ENCODE data around the gene CD99. TPM values are rescaled to one million over a fixed set of nuclear protein-coding genes. Genes with fewer than 3 reads are reported as not detected.
"Not testable (repeated sequence)": the region's sequence is repeated elsewhere in the genome, so short reads cannot be mapped to it uniquely, and the experiment has no call there.

Gene CD99
- total RNA-seq, 1 experiment from 2014 or later: 92.1 TPM

GRCh38 chrX:2774776-2775175, 83.7 kb downstream of the CD99 start:
- H3K4me3 Mint-ChIP-seq: no peak overlapping the region
- H2BK120ac ChIP-seq (ENCODE audit: low read depth, low read length, poor library complexity, severe bottlenecking): no peak overlapping the region
- no peak overlapping the region for H2BK20ac ChIP-seq (ENCODE audit: low read depth, low read length, poor library complexity, severe bottlenecking)

DNA sequence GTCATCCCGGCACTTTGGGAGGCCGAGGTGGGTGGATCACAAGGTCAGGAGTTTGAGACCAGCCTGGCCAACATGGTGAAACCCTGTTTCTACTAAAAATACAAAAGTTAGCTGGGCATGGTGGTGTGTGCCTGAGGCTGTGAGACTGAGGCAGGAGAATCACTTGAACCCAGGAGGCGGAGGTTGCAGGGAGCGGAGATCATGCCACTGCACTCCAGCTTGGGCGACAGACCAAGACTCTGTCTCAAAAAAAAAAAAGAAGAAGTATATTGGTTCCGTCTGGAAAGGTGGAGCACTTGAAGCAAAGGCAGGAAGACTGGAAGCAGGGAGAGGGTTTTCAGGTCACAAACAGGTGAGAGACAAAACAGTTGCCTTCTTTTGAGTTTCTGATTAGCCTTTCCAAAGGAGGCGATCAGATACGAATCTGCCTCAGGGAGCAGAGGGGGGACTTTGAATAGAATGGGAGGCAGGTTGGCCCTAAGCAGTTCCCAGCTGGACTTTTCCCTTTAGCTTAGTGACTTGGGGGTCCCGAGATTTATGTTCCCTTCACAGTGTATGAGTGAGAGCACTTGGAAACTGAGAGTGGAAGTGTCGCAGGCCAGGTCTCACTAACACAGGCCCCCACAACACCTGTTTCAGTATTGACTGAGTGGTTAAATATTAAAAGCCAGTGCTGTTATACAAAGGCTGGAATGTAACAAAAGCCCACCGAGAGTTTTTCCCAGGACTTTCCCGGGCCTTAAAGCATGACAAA, 89.6 kb downstream of the CD99 start:
- not testable (repeated sequence) for H3K36me3 Mint-ChIP-seq (ENCODE audit: insufficient read depth in 1 of 3, low read depth in 3 of 3); H2AFZ ChIP-seq (ENCODE audit: low read length)

More at GRCh38 chrX:2774776-2775175, 83.7 kb downstream of the CD99 start:
- no peak for TF ChIP-seq CTCF (conservative IDR thresholded peaks at IDR 0.05)
- H3K56ac ChIP-seq (ENCODE audit: insufficient read length, low read depth, low read length): no peak overlapping the region
- no peak overlapping the region for H3K9ac ChIP-seq (ENCODE audit: extremely low read depth, insufficient read length, low read length)
- no peak overlapping the region for H4K91ac ChIP-seq (ENCODE audit: insufficient read length, low read depth, low read length)
- no peak overlapping the region for H3K27ac ChIP-seq (ENCODE audit: insufficient read length, low read depth, low read length)
- H2BK12ac ChIP-seq (ENCODE audit: insufficient read length, low read depth, low read length): no peak overlapping the region
- no peak overlapping the region for H3K4me2 ChIP-seq (ENCODE audit: insufficient read depth, insufficient read length, low read length)
- no peaks in the 10 kb centered on the region for H3K4me1 ChIP-seq (ENCODE audit: insufficient read depth, low read length)
- H4K20me1 ChIP-seq (ENCODE audit: control insufficient read depth, insufficient read depth, insufficient read length): no peaks in the 10 kb centered on the region
- H2AK5ac ChIP-seq (ENCODE audit: insufficient read length, low read length): no peak overlapping the region
- no peaks in the 10 kb centered on the region for H3K23me2 ChIP-seq (ENCODE audit: insufficient read length, low read depth, low read length, poor library complexity, severe bottlenecking)
- no peak overlapping the region for H2AFZ ChIP-seq (ENCODE audit: low read length)
- Mint-ChIP-seq H3K4me1 (peaks cover 10 to 22% of the 10 kb centered on the region in 2 experiments), H3K27me3 (ENCODE audit: low read depth) (peaks cover 7% of the 10 kb centered on the region), H3K27ac (no peak overlapping the region), H3K9me3 (peaks cover 11 to 12% of the 10 kb centered on the region in 2 experiments), H3K36me3 (ENCODE audit: insufficient read depth in 1 of 3, low read depth in 3 of 3) (peaks cover 0 to 10% (median 6%) of the 10 kb centered on the region in 3 experiments; a peak in 5 of 7 replicates)
- H3K9me3 ChIP-seq (ENCODE audit: control insufficient read depth, low read depth, low read length): no peaks in the 10 kb centered on the region
- no peaks in the 10 kb centered on the region for H3K79me2 ChIP-seq (ENCODE audit: insufficient read depth, low read length)
- no peak overlapping the region for H4K5ac ChIP-seq (ENCODE audit: insufficient read length, low read depth, low read length)
- H3T11ph ChIP-seq (ENCODE audit: low read length): no peak overlapping the region
- H3K4ac ChIP-seq (ENCODE audit: low read depth, low read length): no peak overlapping the region
- H3K23ac ChIP-seq (ENCODE audit: insufficient read length, low read depth, low read length): no peak overlapping the region
- no CpG with 5 or more reads among the region's 3 CpGs for WGBS (ENCODE audit: extremely low coverage, insufficient read length, low lambda C conversion rate)
- H2BK15ac ChIP-seq (ENCODE audit: low read depth, low read length): no peak overlapping the region
- no peak overlapping the region for H2BK5ac ChIP-seq (ENCODE audit: insufficient read length, low read length)
- H3K79me1 ChIP-seq (ENCODE audit: insufficient read depth, low read depth, low read length, poor library complexity, severe bottlenecking): no peaks in the 10 kb centered on the region
- no peak overlapping the region for H4K8ac ChIP-seq (replicated peaks; ENCODE audit: insufficient read length, low read depth, low read length)
- no peaks in the 10 kb centered on the region for H3K27me3 ChIP-seq (ENCODE audit: insufficient read depth, low read length)
- no peak for DNase-seq
- no peak overlapping the region for H3K18ac ChIP-seq (ENCODE audit: insufficient read length, low read depth, low read length)
- no peak overlapping the region for H3K14ac ChIP-seq (ENCODE audit: insufficient read depth, low read length)

More for the DNA sequence above, 89.6 kb downstream of the CD99 start:
- H3K4me3 Mint-ChIP-seq: peak overlapping the region in 1 of 2 experiments; percentile 30; a peak in 2 of 5 replicates
- not testable (repeated sequence) for H2BK15ac ChIP-seq (ENCODE audit: low read depth, low read length); H4K8ac ChIP-seq (replicated peaks; ENCODE audit: insufficient read length, low read depth, low read length); H3T11ph ChIP-seq (ENCODE audit: low read length); H3K79me2 ChIP-seq (ENCODE audit: insufficient read depth, low read length); H2BK12ac ChIP-seq (ENCODE audit: insufficient read length, low read depth, low read length); H3K27me3 Mint-ChIP-seq (ENCODE audit: low read depth); H3K9me3 Mint-ChIP-seq; H3K23ac ChIP-seq (ENCODE audit: insufficient read length, low read depth, low read length); H3K9me3 ChIP-seq (ENCODE audit: control insufficient read depth, low read depth, low read length); H3K4me1 ChIP-seq (ENCODE audit: insufficient read depth, low read length); H2BK20ac ChIP-seq (ENCODE audit: low read depth, low read length, poor library complexity, severe bottlenecking); H2BK120ac ChIP-seq (ENCODE audit: low read depth, low read length, poor library complexity, severe bottlenecking); H3K14ac ChIP-seq (ENCODE audit: insufficient read depth, low read length); H4K20me1 ChIP-seq (ENCODE audit: control insufficient read depth, insufficient read depth, insufficient read length); H3K56ac ChIP-seq (ENCODE audit: insufficient read length, low read depth, low read length); H3K4ac ChIP-seq (ENCODE audit: low read depth, low read length); H4K91ac ChIP-seq (ENCODE audit: insufficient read length, low read depth, low read length); H3K27me3 ChIP-seq (ENCODE audit: insufficient read depth, low read length); H3K23me2 ChIP-seq (ENCODE audit: insufficient read length, low read depth, low read length, poor library complexity, severe bottlenecking); H3K79me1 ChIP-seq (ENCODE audit: insufficient read depth, low read depth, low read length, poor library complexity, severe bottlenecking); H2AK5ac ChIP-seq (ENCODE audit: insufficient read length, low read length); H3K9ac ChIP-seq (ENCODE audit: extremely low read depth, insufficient read length, low read length)
- peak overlapping the region; percentile 7 for H3K18ac ChIP-seq (ENCODE audit: insufficient read length, low read depth, low read length)
- H2BK5ac ChIP-seq (ENCODE audit: insufficient read length, low read length): peak overlapping the region; percentile 6
- peaks cover 57 to 72% of the 10 kb centered on the region in 2 experiments for H3K4me1 Mint-ChIP-seq
- peak overlapping the region; percentile 22 for H4K5ac ChIP-seq (ENCODE audit: insufficient read length, low read depth, low read length)
- DNase-seq: peak; percentile 69
- WGBS (ENCODE audit: extremely low coverage, insufficient read length, low lambda C conversion rate): no CpG with 5 or more reads among the region's 12 CpGs
- peak overlapping the region; percentile 28 for H3K4me2 ChIP-seq (ENCODE audit: insufficient read depth, insufficient read length, low read length)
- peak overlapping the region; percentile 72 for H3K27ac ChIP-seq (ENCODE audit: insufficient read length, low read depth, low read length)
- peak overlapping the region; percentile 89 to 99 (median 98) for H3K27ac Mint-ChIP-seq
